Lower lobe of right lung (tissue), 2 donors: ENCODE data around the gene MST1R. TPM values are rescaled to one million over a fixed set of nuclear protein-coding genes. Genes with fewer than 3 reads are reported as not detected.

ENCODE experiments used
- ATAC-seq, 2 donors: fragments of 200-7000 bp; cut with Tn5 transposase; one replicate each; pipeline ENCODE4 v1.9.1; 2020 to 2022; ENCODE audit warnings: mild to moderate bottlenecking in 2 of 2, moderate library complexity in 2 of 2
- DNase-seq: peaks from one replicate; pipeline ENCODE4 v3.0.0-alpha.2; 2020
- H3K27ac ChIP-seq: fragments of 200-600 bp; one replicate; pipeline ENCODE4 v1.8.0; 2022
- H3K27me3 ChIP-seq: fragments of 200-600 bp; one replicate; pipeline ENCODE4 v1.8.0; 2022; ENCODE audit warnings: low read depth
- H3K36me3 ChIP-seq: fragments of 200-600 bp; one replicate; pipeline ENCODE4 v1.8.0; 2022; ENCODE audit warnings: mild to moderate bottlenecking
- H3K4me1 ChIP-seq: fragments of 200-600 bp; one replicate; pipeline ENCODE4 v1.8.0; 2022
- H3K4me3 ChIP-seq: fragments of 200-600 bp; one replicate; pipeline ENCODE4 v1.8.0; 2022; ENCODE audit warnings: mild to moderate bottlenecking
- H3K9me3 ChIP-seq: fragments of 200-600 bp; one replicate; pipeline ENCODE4 v1.8.0; 2022
- intact Hi-C: fragments of 100-400 bp; cut with DNase I; formaldehyde crosslinking; loops from one replicate; pipeline ENCODE4 v1.11.0; 2022
- total RNA-seq: library from RNA; stranded (reverse); fragmentation: NEBNext Ultra II Directional; extraction: Animal tissue kit (Norgen Biotek cat#: 25700); gene quantifications from one replicate; pipeline ENCODE4 v1.2.1, GENCODE V29; 2021
- TF ChIP-seq, protein P1 (sequence below): fragments of 200-600 bp; IDR thresholded peaks from one replicate; pipeline ENCODE4 v1.8.0; 2022; ENCODE audit warnings: antibody characterized with exemption, mild to moderate bottlenecking
- donor health status: DM: no; HTN: yes; CAD: no; lungs with severe emphysema.

MST1R gene
- total RNA-seq, 1 donor from 2014 or later: 27.3 TPM

DNA sequence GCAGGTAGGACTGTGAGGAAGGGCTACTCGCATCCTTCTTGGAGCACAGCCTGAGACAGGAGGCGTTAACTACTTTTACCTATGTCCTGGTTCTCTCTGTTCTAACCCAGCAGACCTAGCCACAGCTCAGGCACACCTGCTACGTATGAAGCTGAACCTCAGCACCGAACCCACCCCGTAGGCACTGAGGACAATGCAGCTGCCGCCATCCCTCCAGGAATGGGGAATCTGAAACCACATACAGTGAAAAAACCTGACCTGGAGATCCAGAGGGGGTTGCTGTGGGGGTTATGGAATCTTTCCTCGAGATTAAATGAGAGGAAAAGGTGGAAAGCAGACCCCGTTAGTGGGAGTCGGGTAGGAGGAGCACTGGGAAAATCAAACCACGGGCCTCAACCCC is 14.4 kb downstream of the MST1R start:
- peaks cover 12% of the 10 kb centered on the region for H3K36me3 ChIP-seq
- no peaks in the 10 kb centered on the region for H3K9me3 ChIP-seq
- DNase-seq: no peak
- H3K27me3 ChIP-seq: no peaks in the 10 kb centered on the region
- ATAC-seq: no peak
- H3K27ac ChIP-seq: no peak overlapping the region
- TF ChIP-seq, protein P1, sequence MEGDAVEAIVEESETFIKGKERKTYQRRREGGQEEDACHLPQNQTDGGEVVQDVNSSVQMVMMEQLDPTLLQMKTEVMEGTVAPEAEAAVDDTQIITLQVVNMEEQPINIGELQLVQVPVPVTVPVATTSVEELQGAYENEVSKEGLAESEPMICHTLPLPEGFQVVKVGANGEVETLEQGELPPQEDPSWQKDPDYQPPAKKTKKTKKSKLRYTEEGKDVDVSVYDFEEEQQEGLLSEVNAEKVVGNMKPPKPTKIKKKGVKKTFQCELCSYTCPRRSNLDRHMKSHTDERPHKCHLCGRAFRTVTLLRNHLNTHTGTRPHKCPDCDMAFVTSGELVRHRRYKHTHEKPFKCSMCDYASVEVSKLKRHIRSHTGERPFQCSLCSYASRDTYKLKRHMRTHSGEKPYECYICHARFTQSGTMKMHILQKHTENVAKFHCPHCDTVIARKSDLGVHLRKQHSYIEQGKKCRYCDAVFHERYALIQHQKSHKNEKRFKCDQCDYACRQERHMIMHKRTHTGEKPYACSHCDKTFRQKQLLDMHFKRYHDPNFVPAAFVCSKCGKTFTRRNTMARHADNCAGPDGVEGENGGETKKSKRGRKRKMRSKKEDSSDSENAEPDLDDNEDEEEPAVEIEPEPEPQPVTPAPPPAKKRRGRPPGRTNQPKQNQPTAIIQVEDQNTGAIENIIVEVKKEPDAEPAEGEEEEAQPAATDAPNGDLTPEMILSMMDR: no peak
- no peak overlapping the region for H3K4me3 ChIP-seq
- no peaks in the 10 kb centered on the region for H3K4me1 ChIP-seq
- intact Hi-C loops: no loop called here

DNA sequence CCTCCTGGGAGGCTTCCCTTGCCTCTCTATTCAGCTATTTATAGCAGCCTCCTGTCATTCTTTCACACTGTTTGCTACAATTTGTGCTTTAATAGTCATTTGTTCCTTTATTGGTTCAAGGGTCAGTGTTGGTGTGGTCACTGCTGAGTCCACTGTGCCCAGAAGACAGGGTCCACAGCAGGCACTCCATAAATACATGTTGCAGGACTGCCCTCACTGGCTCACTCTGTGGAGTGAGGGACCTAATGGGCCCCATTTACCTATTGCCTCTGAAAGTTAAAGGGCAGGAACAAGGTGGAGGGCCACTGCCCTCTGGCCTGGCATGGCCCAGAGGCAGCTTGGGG is 16.8 kb downstream of the MST1R start:
- no peak for DNase-seq
- TF ChIP-seq, protein P1: no peak
- H3K9me3 ChIP-seq: no peaks in the 10 kb centered on the region
- no peak overlapping the region for H3K4me3 ChIP-seq
- intact Hi-C loops: no loop called here
- H3K36me3 ChIP-seq: peaks cover 12% of the 10 kb centered on the region
- peaks cover 7% of the 10 kb centered on the region for H3K4me1 ChIP-seq
- ATAC-seq: no peak
- no peak overlapping the region for H3K27ac ChIP-seq
- H3K27me3 ChIP-seq: no peaks in the 10 kb centered on the region

DNA sequence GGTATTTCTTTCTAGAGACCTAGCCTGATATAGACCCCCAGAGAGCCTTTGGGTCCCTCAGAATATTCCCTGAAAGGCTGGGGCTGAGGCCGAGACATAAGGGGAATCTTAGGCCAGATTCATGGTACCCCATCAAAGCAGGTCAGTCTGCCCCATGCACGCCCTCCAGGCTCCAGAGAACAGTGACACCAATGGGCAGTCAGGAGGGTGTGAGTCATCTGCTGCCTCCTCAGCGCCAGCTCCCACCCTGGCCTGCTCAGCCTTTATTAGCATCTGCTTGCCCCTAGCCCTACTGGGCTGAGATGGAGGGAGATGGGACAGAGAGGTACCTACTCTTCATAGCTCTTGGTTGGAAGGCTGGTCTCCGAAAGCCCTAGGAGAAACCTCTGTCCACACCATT is 19.7 kb downstream of the MST1R start:
- no peak overlapping the region for H3K4me3 ChIP-seq
- peak in 1 of 2 donors; percentile 17 for ATAC-seq
- no peaks in the 10 kb centered on the region for H3K27me3 ChIP-seq
- intact Hi-C loops: no loop called here
- H3K36me3 ChIP-seq: peaks cover 8% of the 10 kb centered on the region
- H3K9me3 ChIP-seq: no peaks in the 10 kb centered on the region
- no peak for DNase-seq
- H3K4me1 ChIP-seq: peaks cover 7% of the 10 kb centered on the region
- TF ChIP-seq, protein P1: no peak
- H3K27ac ChIP-seq: no peak overlapping the region

DNA sequence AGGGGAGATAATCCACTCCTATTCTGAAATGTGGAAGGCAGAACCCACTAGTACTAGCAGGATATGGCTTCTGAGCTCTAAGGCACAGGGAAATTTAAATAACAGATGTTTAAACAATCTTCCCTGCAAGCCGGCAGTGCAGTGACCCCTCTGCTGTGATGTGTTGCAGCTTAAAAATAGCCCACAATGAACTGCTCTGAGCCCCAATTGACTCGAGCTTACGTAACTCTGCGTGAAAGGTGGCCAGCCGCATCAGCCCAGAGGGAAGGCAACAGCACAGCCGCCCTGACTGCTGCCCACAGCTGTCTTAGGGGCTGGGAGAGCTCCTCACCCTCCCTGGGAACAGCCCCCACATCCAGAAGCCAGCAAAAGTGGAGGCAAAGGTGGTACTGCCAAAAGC is 21.5 kb downstream of the MST1R start:
- TF ChIP-seq, protein P1: no peak
- Histone ChIP-seq H3K36me3 (peaks cover 5% of the 10 kb centered on the region), H3K4me3 (no peak overlapping the region), H3K27ac (no peak overlapping the region), H3K27me3 (no peaks in the 10 kb centered on the region), H3K4me1 (peaks cover 7% of the 10 kb centered on the region), H3K9me3 (no peaks in the 10 kb centered on the region)
- DNase-seq: no peak
- intact Hi-C loops: no loop called here
- peak; percentile 10 to 26 for ATAC-seq

DNA sequence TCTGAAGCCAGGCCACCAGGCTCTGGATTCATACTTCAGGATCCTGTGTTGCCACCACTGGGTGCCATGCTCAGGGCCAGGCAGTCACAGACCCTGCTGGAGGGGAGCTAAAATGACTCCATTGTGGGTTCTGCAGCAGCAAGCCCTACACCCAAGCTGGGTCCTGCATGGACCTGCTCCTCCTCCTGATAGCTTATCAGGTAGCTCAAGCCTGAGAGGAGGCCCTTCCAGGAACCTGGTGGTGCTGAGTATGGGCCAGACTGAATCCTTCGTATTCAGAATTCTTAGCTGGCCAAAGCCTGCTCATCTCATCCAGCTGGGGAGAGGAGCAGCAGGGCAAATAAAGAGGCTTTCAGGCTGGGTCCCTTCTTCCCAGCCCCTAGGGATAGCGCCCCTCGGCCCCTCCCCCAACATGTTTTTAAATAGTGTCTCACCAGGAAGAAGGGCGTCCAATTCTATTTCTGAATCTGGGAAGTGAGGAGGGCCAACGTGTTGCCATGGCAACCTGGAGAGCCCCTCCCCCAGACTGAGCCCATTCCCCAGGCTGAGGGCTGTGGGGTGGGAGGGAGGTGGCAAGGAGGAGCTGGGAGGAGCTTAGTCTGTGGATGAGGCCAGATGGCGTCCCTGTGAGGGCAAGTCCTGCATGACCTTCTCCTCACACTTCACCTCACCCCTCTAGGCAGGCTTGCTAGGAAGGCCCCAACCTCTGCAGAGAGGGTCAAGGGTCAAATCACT is 22.9 kb downstream of the MST1R start:
- TF ChIP-seq, protein P1: no peak
- no peak for DNase-seq
- ATAC-seq: no peak
- Histone ChIP-seq H3K27me3 (no peaks in the 10 kb centered on the region), H3K27ac (no peak overlapping the region), H3K4me3 (no peak overlapping the region), H3K4me1 (peaks cover 7% of the 10 kb centered on the region), H3K9me3 (no peaks in the 10 kb centered on the region), H3K36me3 (no peaks in the 10 kb centered on the region)
- intact Hi-C loops: no loop called here
